NCI-H1105 (cell line): Measurements from ENCODE around the gene DUSP9.

Experiments
- DNase-seq: peaks from one replicate; lab custom pipeline; 2025; lab: John Stamatoyannopoulos, UW

DUSP9 gene

GRCh38 chrX:153635788-153636668, 11.0 kb upstream of the DUSP9 start:
- no peak for DNase-seq

- no peak for DNase-seq
These were observed 10.3 kb upstream of the DUSP9 start for GRCh38 chrX:153636716-153637115.

GRCh38 chrX:153637121-153638040, 9.6 kb upstream of the DUSP9 start:
- DNase-seq: no peak

- no peak for DNase-seq
These were observed 9.0 kb upstream of the DUSP9 start for GRCh38 chrX:153638041-153638371.

- DNase-seq: no peak
These were observed 8.4 kb upstream of the DUSP9 start for GRCh38 chrX:153638436-153639176.

GRCh38 chrX:153639177-153640044, 7.6 kb upstream of the DUSP9 start:
- DNase-seq: no peak

- DNase-seq: no peak
These were observed 6.8 kb upstream of the DUSP9 start for GRCh38 chrX:153640045-153640686.

- no peak for DNase-seq
These were observed 6.0 kb upstream of the DUSP9 start for GRCh38 chrX:153640736-153641575.

- peak; percentile 21 for DNase-seq
These were observed 5.4 kb upstream of the DUSP9 start for GRCh38 chrX:153641627-153642026.

- peak; percentile 41 for DNase-seq
These were observed 4.8 kb upstream of the DUSP9 start for GRCh38 chrX:153642051-153642654.

GRCh38 chrX:153642655-153643430, 4.2 kb upstream of the DUSP9 start:
- DNase-seq: peak; percentile 46

- DNase-seq: peak; percentile 29
These were observed 3.3 kb upstream of the DUSP9 start for GRCh38 chrX:153643431-153644351.

- DNase-seq: peak; percentile 12
These were observed 2.5 kb upstream of the DUSP9 start for GRCh38 chrX:153644356-153645125.

GRCh38 chrX:153645151-153645550, 1.9 kb upstream of the DUSP9 start:
- no peak for DNase-seq

- DNase-seq: no peak
These were observed 998 bp upstream of the DUSP9 start for GRCh38 chrX:153645921-153646488.
